Endodermal cell (in vitro differentiated cells): ENCODE results near the gene RAB29. TPM values are rescaled to one million over a fixed set of nuclear protein-coding genes. Genes with fewer than 3 reads are reported as not detected.
"Not testable (repeated sequence)": the region's sequence is repeated elsewhere in the genome, so short reads cannot be mapped to it uniquely, and the experiment has no call there.

Experiments
- DNase-seq: peaks from one replicate; pipeline ENCODE4 v3.0.0-alpha.2; 2017
- H3K27ac ChIP-seq: 2 replicates; pipeline ENCODE4 v1.5.1; 2013; ENCODE audit warnings: mild to moderate bottlenecking, low read depth, low read length, moderate library complexity
- H3K27me3 ChIP-seq: 2 replicates; pipeline ENCODE4 v1.6.1; 2013; ENCODE audit warnings: mild to moderate bottlenecking, low read length, moderate library complexity; ENCODE audit not compliant: insufficient read depth, control insufficient read depth, poor library complexity, severe bottlenecking
- H3K36me3 ChIP-seq: 2 replicates; pipeline ENCODE4 v1.7.0; 2013; ENCODE audit warnings: mild to moderate bottlenecking, low read length, moderate library complexity; ENCODE audit not compliant: control insufficient read depth, insufficient read depth
- H3K4me1 ChIP-seq: one replicate; pipeline ENCODE4 v1.7.0; 2013; ENCODE audit warnings: low read length; ENCODE audit not compliant: control insufficient read depth, insufficient read depth
- H3K4me3 ChIP-seq: 2 replicates; pipeline ENCODE4 v1.5.1; 2013; ENCODE audit warnings: mild to moderate bottlenecking, low read length, moderate library complexity
- H3K9ac ChIP-seq: 2 replicates; pipeline ENCODE4 v1.6.1; 2013; ENCODE audit warnings: mild to moderate bottlenecking, low read length, moderate library complexity; ENCODE audit not compliant: poor library complexity, severe bottlenecking; ENCODE audit errors: extremely low read depth
- H3K9me3 ChIP-seq: 2 replicates; pipeline ENCODE4 v1.6.1; 2013; ENCODE audit warnings: mild to moderate bottlenecking, low read length, moderate library complexity; ENCODE audit not compliant: control insufficient read depth
- H3K27ac Mint-ChIP-seq: 2 replicates; pipeline ENCODE4 v1.8.0; 2020; ENCODE audit warnings: mixed read lengths
- H3K27me3 Mint-ChIP-seq: 2 replicates; pipeline ENCODE4 v1.8.0; 2021; ENCODE audit warnings: mild to moderate bottlenecking, mixed read lengths; ENCODE audit not compliant: insufficient read depth
- H3K36me3 Mint-ChIP-seq: 2 replicates; pipeline ENCODE4 v1.8.0; 2020; ENCODE audit warnings: low read depth, mixed read lengths
- H3K4me1 Mint-ChIP-seq: 2 replicates; pipeline ENCODE4 v1.8.0; 2020; ENCODE audit warnings: mixed read lengths
- H3K4me3 Mint-ChIP-seq: 2 replicates; pipeline ENCODE4 v1.8.0; 2020; ENCODE audit warnings: mild to moderate bottlenecking, moderate library complexity, mixed read lengths
- H3K9me3 Mint-ChIP-seq: 2 replicates; pipeline ENCODE4 v1.8.0; 2020; ENCODE audit warnings: mild to moderate bottlenecking, mixed read lengths
- CTCF ChIP-seq: fragments of 200-600 bp; sonication (generic); conservative IDR thresholded peaks from 2 replicates; pipeline ENCODE4 v1.5.0; 2021; ENCODE audit warnings: antibody characterized with exemption, mild to moderate bottlenecking
- WGBS, 2 experiments: methylation state at CpG; one replicate each; pipeline versions ENCODE4 v1.1.5 to v1.1.7; 2013; ENCODE audit warnings: missing lambda C conversion rate in 2 of 2, mixed read lengths in 1 of 2; ENCODE audit not compliant: insufficient coverage in 1 of 2, insufficient read length in 1 of 2; 5-methylcytosine and 5-hydroxymethylcytosine counted together
- long read RNA-seq, 4 experiments: library from polyadenylated mRNA in 2 of 4; library from RNA in 1 of 4; library from capped mRNA in 1 of 4; stranded (forward) in 3 of 4; unstranded in 1 of 4; transcript quantifications; one replicate each; pipeline ENCODE4 v2.0.0, GENCODE V29; 2020 to 2021; ENCODE audit warnings: inconsistent platforms in 1 of 4
- polyA plus RNA-seq, 2 experiments: library from polyadenylated mRNA; stranded (reverse); fragments of 50-300 nt; gene quantifications; one replicate each; pipeline ENCODE4 v1.2.3, GENCODE V29; 2013
- total RNA-seq, 2 donors: library from RNA; stranded (reverse); fragmentation: NEBNext Ultra II Directional in 1 of 2; extraction: Animal tissue kit (Norgen Biotek cat#: 25700) in 1 of 2; gene quantifications; 2 replicates in 1 of 2; 3 replicates in 1 of 2; pipeline ENCODE4 v1.2.1, GENCODE V29; 2021

Gene RAB29
- total RNA-seq: 1 to 10 TPM; 5.7 to 7.2 TPM
- 6.7 TPM for polyA plus RNA-seq (2013, experiment 1 of 2)
- polyA plus RNA-seq (2013, experiment 2 of 2): 5.6 TPM
- long read RNA-seq, experiment 1, partial matches to known transcripts: 0 of 1 reads
- long read RNA-seq, experiment 1, other reads (novel, unspliced or antisense): 0 of 1 reads
- long read RNA-seq, experiment 2, transcript RAB29-201 (6 exons, 1,723 nt): major isoform, 5 of 13 reads
- long read RNA-seq, experiment 2, partial matches to known transcripts: 0 of 13 reads
- long read RNA-seq, experiment 2, other reads (novel, unspliced or antisense): 5 of 13 reads
- long read RNA-seq, experiment 3, partial matches to known transcripts: 1 of 15 reads
- long read RNA-seq, experiment 3, other reads (novel, unspliced or antisense): 8 of 15 reads
- long read RNA-seq, experiment 4, transcript RAB29-203 (5 exons, 1,157 nt): major isoform, 6 of 11 reads
- long read RNA-seq, experiment 4, partial matches to known transcripts: 0 of 11 reads
- long read RNA-seq, experiment 4, other reads (novel, unspliced or antisense): 2 of 11 reads

- H3K9me3 Mint-ChIP-seq: peaks cover 21% of the 10 kb centered on the region
- H3K27me3 ChIP-seq: peaks cover 36% of the 10 kb centered on the region
- peaks cover 12% of the 10 kb centered on the region for H3K9me3 ChIP-seq
- H3K27me3 Mint-ChIP-seq: peaks cover 48% of the 10 kb centered on the region
- 1 to 14% methylated on average over 1 to 40 of the region's 40 CpGs for WGBS, 2 experiments
- H3K9ac ChIP-seq: peak within 1 kb of the TSS; percentile 31
- H3K27ac Mint-ChIP-seq: no peak within 1 kb of the TSS
- H3K36me3 ChIP-seq: no peaks in the 10 kb centered on the region
- H3K27ac ChIP-seq: no peak within 1 kb of the TSS
- peak within 1 kb of the TSS; percentile 84 for H3K4me3 ChIP-seq
- no peak for TF ChIP-seq CTCF
- peak within 1 kb of the TSS; percentile 73 for H3K4me3 Mint-ChIP-seq
- no peaks in the 10 kb centered on the region for H3K4me1 ChIP-seq
- no peaks in the 10 kb centered on the region for H3K36me3 Mint-ChIP-seq
- peaks cover 2% of the 10 kb centered on the region for H3K4me1 Mint-ChIP-seq
- peak; percentile 94 for DNase-seq
Measured at GRCh38 chr1:205775015-205775716, at the start of gene RAB29. TSS of gene RAB29 (minus strand) at chr1:205775482. CDS start at chr1:205774956, 526 bp downstream.

GRCh38 chr1:205824180-205824579 lies 48.9 kb upstream of the RAB29 start:
- Histone ChIP-seq H3K9me3 (no peaks in the 10 kb centered on the region), H3K27ac (no peak overlapping the region), H3K4me1 (peaks cover 13% of the 10 kb centered on the region), H3K9ac (no peak overlapping the region), H3K36me3 (no peaks in the 10 kb centered on the region), H3K27me3 (no peaks in the 10 kb centered on the region), H3K4me3 (no peak overlapping the region)
- Mint-ChIP-seq H3K27me3 (peaks cover 2% of the 10 kb centered on the region), H3K36me3 (no peaks in the 10 kb centered on the region), H3K4me3 (no peak overlapping the region), H3K27ac (no peak overlapping the region), H3K4me1 (peaks cover 32% of the 10 kb centered on the region), H3K9me3 (peaks cover 6% of the 10 kb centered on the region)
- no peak for TF ChIP-seq CTCF
- DNase-seq: no peak
- 82 to 93% methylated on average over 4 to 5 of the region's 5 CpGs for WGBS, 2 experiments

GRCh38 chr1:205823260-205823659 lies 48.0 kb upstream of the RAB29 start:
- H3K9ac ChIP-seq, H3K36me3 ChIP-seq, H3K27me3 ChIP-seq, H3K27ac Mint-ChIP-seq, H3K36me3 Mint-ChIP-seq, H3K27me3 Mint-ChIP-seq, DNase-seq, H3K27ac ChIP-seq, H3K9me3 ChIP-seq, H3K4me3 Mint-ChIP-seq, H3K4me3 ChIP-seq, H3K9me3 Mint-ChIP-seq: not testable (repeated sequence)
- peaks cover 13% of the 10 kb centered on the region for H3K4me1 ChIP-seq
- peaks cover 27% of the 10 kb centered on the region for H3K4me1 Mint-ChIP-seq
- WGBS, 2 experiments: 90% methylated on average over 2 of the region's 2 CpGs; no CpG with 5 or more reads in 1 of the 2 experiments
